K562 (cell line): ENCODE data around the gene FAM187B. TPM values are rescaled to one million over a fixed set of nuclear protein-coding genes. Genes with fewer than 3 reads are reported as not detected.
A peak's percentile ranks its signal among the peaks of the same experiment; 100 is the strongest.

Source experiments
- ADNP ChIP-seq: fragments of 200-800 bp; sonication (Bioruptor generic); IDR thresholded peaks from 2 replicates; pipeline ENCODE4 v1.6.1; 2016; ENCODE audit warnings: missing genetic modification characterization, missing compliant biosample characterization
- ASH1L ChIP-seq: fragments of 450-650 bp; IDR thresholded peaks from 2 replicates; pipeline ENCODE4 v1.6.1; 2018; ENCODE audit warnings: borderline replicate concordance, mild to moderate bottlenecking, low read depth; ENCODE audit not compliant: partially characterized antibody
- ATF1 ChIP-seq, 2 experiments: fragments of 450-650 bp in 1 of 2; IDR thresholded peaks; 2 replicates each; pipeline ENCODE4 v1.6.1; 2016; ENCODE audit warnings: missing compliant biosample characterization in 1 of 2, missing genetic modification characterization in 1 of 2
- E2F5 ChIP-seq: sonication (generic); formaldehyde crosslinking; IDR thresholded peaks from 2 replicates; pipeline ENCODE4 v1.8.0; 2022; ENCODE audit warnings: mild to moderate bottlenecking, missing genetic modification reagents
- ETS1 ChIP-seq: conservative IDR thresholded peaks from 2 replicates; pipeline ENCODE4 v1.6.1; 2011; ENCODE audit warnings: low read depth, mild to moderate bottlenecking, low read length; ENCODE audit not compliant: control insufficient read depth
- FOXP1 ChIP-seq: sonication (generic); formaldehyde crosslinking; IDR thresholded peaks from 2 replicates; pipeline ENCODE4 v1.8.0; 2022; ENCODE audit warnings: mild to moderate bottlenecking, missing genetic modification reagents
- HIVEP1 ChIP-seq: fragments of 250-450 bp; sonication (Bioruptor Pico); IDR thresholded peaks from 2 replicates; pipeline ENCODE4 v1.4.0; 2020; ENCODE audit warnings: mild to moderate bottlenecking
- IFI16 ChIP-seq: fragments of 250-450 bp; sonication (Bioruptor Pico); IDR thresholded peaks from 2 replicates; pipeline ENCODE4 v2.1.2; 2022; ENCODE audit warnings: mild to moderate bottlenecking, inconsistent platforms
- NCOA6 ChIP-seq: fragments of 450-650 bp; IDR thresholded peaks from 2 replicates; pipeline ENCODE4 v1.6.1; 2017; ENCODE audit warnings: mild to moderate bottlenecking
- NUFIP1 ChIP-seq: fragments of 450-650 bp; IDR thresholded peaks from 2 replicates; pipeline ENCODE4 v1.6.1; 2018; ENCODE audit not compliant: partially characterized antibody
- POLR2B ChIP-seq: fragments of 450-650 bp; IDR thresholded peaks from 2 replicates; pipeline ENCODE4 v1.6.1; 2018; ENCODE audit warnings: low read depth; ENCODE audit not compliant: partially characterized antibody
- RBM34 ChIP-seq: fragments of 200-400 bp; formaldehyde crosslinking; IDR thresholded peaks from 2 replicates; pipeline ENCODE4 v1.6.1; 2018; ENCODE audit warnings: low read length, borderline replicate concordance; ENCODE audit not compliant: insufficient read depth
- SIRT6 ChIP-seq: IDR thresholded peaks from one replicate; pipeline ENCODE4 v1.6.1; 2012; ENCODE audit warnings: low read depth, mild to moderate bottlenecking, control low read depth, inconsistent platforms, low read length, moderate library complexity
- STAT6 ChIP-seq: sonication (generic); formaldehyde crosslinking; IDR thresholded peaks from 2 replicates; pipeline ENCODE4 v1.8.1; 2023; ENCODE audit warnings: mild to moderate bottlenecking, missing genetic modification reagents
- TBL1XR1 ChIP-seq, 2 experiments: IDR thresholded peaks; 2 replicates each; pipeline ENCODE4 v1.6.1; 2012; ENCODE audit warnings: improper control_type of control experiment in 2 of 2, low read length in 2 of 2, mild to moderate bottlenecking in 1 of 2
- TFAP4 ChIP-seq: sonication (generic); formaldehyde crosslinking; IDR thresholded peaks from 2 replicates; pipeline ENCODE4 v1.8.0; 2022; ENCODE audit warnings: missing genetic modification reagents, mild to moderate bottlenecking, moderate library complexity, borderline replicate concordance
- THAP12 ChIP-seq: fragments of 250-450 bp; sonication (Bioruptor Pico); IDR thresholded peaks from 2 replicates; pipeline ENCODE4 v1.9.0; 2021; ENCODE audit warnings: mild to moderate bottlenecking, inconsistent platforms
- ZKSCAN3 ChIP-seq: fragments of 250-450 bp; sonication (Bioruptor Pico); IDR thresholded peaks from 2 replicates; pipeline ENCODE4 v1.4.0; 2020
- polyA plus RNA-seq, 8 experiments: library from polyadenylated mRNA; depleted of rRNA in 4 of 8; stranded (reverse) in 5 of 8; unstranded in 3 of 8; fragments of >200 nt; fragmentation: Nextera tagmentation in 2 of 8; fragmentation: Illumina TruSeq in 1 of 8; extraction: Ambion mirVana in 2 of 8; extraction: Trizol in 1 of 8; gene quantifications; 2 replicates each; pipeline versions ENCODE4 v1.2.1 to v1.2.3, GENCODE V29; 2011 to 2014; ENCODE audit warnings: inconsistent platforms in 1 of 8, missing spikeins in 1 of 8
- total RNA-seq, 7 experiments: library from RNA; depleted of rRNA in 6 of 7; stranded (reverse); fragments of >200 nt in 6 of 7; fragmentation: Illumina TruSeq in 2 of 7; extraction: Trizol in 2 of 7; gene quantifications; 2 replicates each; pipeline versions ENCODE4 v1.2.1 to v1.2.3, GENCODE V29; 2011 to 2021; ENCODE audit warnings: low replicate concordance in 1 of 7

Gene FAM187B
- total and polyA plus RNA-seq, 9 of the 15 experiments (the other 6 are each of a cell fraction or from before 2014, with no cell fraction given): 0.04 to 0.09 TPM; not detected in 7

GRCh38 chr19:35248310-35249145 lies 20.0 kb upstream of the FAM187B start, which contains the start of gene LSR (continued):
- TF ChIP-seq TBL1XR1 (IDR thresholded peaks at IDR 0.05; ENCODE audit: low read length in 2 of 2) (peak in 1 of 2 experiments; percentile 5; a peak in 1 of 4 replicates), SIRT6 (no peak), THAP12 (no peak), STAT6 (0 out of 2 replicates have a peak, but pooled peaks have one; percentile 77), TFAP4 (CRISPR knock-in tag) (peak; percentile 81), ASH1L (peak; percentile 83), E2F5 (CRISPR knock-in tag) (0 out of 2 replicates have a peak, but pooled peaks have one; percentile 36), HIVEP1 (CRISPR knock-in tag) (no peak), ZKSCAN3 (CRISPR knock-in tag) (no peak), ADNP (no peak), FOXP1 (CRISPR knock-in tag) (peak; percentile 23; the same call in 1 of the 2 replicates), POLR2B (peak; percentile 88), ATF1 (CRISPR knock-in tag; IDR thresholded peaks at IDR 0.05) (no peak), ATF1 (tag; IDR thresholded peaks at IDR 0.05) (peak; percentile 80), RBM34 (no peak), IFI16 (no peak), ETS1 (peak; percentile 74; the same call in 1 of the 2 replicates), NCOA6 (peak; percentile 93), NUFIP1 (peak; percentile 79)
